GM18520 (cell line): Measurements from ENCODE around the gene GPR62.
"Not testable (repeated sequence)": the region's sequence is repeated elsewhere in the genome, so short reads cannot be mapped to it uniquely, and the experiment has no call there.

Source experiments
- ATAC-seq: cut with Tn5 transposase; IDR thresholded peaks from one replicate; pipeline ENCODE4 v1.9.1; 2021; ENCODE audit not compliant: unreplicated experiment

The GPR62 gene

DNA sequence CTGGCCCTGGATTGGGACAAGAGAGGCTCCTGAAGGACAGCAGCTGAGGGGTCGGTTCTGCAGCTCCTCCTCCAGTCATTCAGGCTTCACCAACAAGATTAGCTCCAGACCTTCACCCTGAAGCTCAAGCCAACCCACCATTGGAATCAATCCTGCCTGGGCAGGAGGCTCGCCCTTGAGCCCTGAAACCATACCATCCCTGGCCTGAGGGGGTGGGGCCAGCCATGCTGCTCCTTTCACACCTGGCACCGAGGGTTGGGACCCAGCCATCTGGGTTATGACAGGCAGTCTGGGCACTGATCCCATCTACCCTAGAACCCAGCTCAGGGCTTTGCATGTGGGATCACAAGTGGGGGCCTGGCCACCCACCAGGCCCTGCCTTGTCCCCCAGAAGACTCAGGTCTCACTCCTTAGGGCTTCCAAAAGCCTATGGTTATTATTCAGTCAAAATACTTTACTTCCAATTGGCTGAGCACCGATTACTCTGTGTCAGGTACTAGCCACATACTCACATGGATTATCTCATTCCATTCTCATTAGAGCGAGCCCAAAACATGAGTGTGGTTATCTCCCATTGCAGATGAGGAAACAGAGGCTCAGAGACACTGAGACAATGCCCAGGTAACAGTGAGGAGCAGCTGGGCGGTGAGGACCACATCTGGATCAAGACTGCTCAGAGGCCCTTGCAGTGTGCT, 15.6 kb downstream of the GPR62 start:
- ATAC-seq, result no peak

DNA sequence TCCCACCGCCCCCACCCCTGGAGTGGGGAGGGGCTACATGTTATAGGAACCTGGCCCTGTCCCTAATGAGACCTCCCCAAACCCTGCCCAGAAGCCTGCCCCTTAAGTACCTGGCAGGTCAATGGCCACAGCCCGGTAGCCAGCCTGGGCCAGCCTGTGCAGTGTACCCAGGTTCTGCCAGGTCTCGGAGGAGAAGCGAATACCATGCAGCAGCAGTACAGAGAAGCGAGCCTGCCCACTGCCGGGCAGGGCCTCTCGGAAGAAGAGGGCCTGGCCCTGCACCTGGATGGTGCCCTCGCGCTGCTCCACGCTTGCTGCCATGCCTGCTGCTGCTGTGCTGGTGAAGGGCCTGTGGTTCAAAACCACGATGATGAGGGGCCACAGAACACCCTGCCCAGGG, 16.2 kb downstream of the GPR62 start:
- no peak for ATAC-seq

- no peak for ATAC-seq
Measured at GRCh38 chr3:51974277-51974962, 19.2 kb downstream of the GPR62 start.

- ATAC-seq, result peak; percentile 57
Measured at GRCh38 chr3:51974963-51975851, 20.0 kb downstream of the GPR62 start, which contains the start of gene ABHD14A. Gene ABHD14A, plus strand, starts transcription at chr3:51975064. Its CDS starts 72 bp downstream, at chr3:51975136.

GRCh38 chr3:51975852-51976549, 20.8 kb downstream of the GPR62 start:
- no peak for ATAC-seq

- ATAC-seq, result no peak
Measured at GRCh38 chr3:51977446-51978142, 22.4 kb downstream of the GPR62 start.

- no peak for ATAC-seq
Measured at GRCh38 chr3:51978143-51978502, 22.9 kb downstream of the GPR62 start.

DNA sequence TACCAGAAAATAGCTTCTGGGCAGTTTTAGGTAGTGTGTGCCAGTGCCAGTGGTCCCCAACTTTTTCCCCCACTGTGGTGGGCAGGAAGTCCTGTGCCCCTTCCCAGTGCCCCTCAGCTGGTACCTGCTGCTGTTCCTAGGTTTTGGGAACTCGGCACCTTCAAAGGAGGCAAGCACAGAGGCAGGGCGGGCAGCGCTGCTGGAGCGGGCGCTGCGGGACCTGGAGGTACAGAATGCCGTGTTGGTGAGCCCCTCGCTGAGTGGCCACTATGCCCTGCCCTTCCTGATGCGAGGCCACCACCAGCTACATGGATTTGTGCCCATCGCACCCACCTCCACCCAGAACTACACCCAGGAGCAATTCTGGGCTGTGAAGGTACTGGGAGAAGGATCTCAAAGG, 25.1 kb downstream of the GPR62 start:
- no peak for ATAC-seq

- ATAC-seq, result peak; percentile 27
Measured at GRCh38 chr3:51982352-51982837, 27.2 kb downstream of the GPR62 start.

- peak; percentile 72 for ATAC-seq
Measured at GRCh38 chr3:51982838-51983577, 27.8 kb downstream of the GPR62 start, which contains the start of gene ACY1. Gene ACY1, plus strand, starts transcription at chr3:51983535. Its CDS starts 530 bp downstream, at chr3:51984065.

DNA sequence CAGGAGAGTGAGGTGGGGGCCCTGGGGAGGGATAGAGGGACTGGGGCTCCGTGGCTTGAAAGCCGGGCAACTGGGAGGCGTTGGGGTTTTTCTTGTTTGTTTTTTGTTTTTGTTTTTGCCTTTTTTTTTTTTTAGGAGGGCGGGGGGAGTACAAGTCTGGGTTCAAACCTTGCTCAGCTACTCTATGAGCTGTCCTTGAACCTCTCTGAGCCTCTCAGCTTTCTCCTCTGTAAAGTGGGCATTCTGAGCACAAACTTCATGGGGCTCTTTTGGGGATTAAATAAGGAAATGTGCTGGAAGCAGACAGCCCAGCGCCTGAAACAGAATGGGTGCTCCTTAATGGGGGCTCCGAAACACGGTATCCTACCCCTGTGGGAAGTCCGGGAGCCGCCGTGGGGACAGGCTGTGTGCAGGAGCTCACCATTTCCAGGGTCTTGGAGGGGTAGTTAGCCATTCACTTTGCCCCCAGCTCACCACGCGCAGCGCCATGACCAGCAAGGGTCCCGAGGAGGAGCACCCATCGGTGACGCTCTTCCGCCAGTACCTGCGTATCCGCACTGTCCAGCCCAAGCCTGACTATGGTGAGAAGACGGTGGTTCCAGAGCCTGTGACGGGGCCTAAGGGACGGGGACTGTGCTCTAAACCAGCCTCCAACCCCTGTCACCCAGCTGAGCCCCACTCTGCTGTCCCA, 28.5 kb downstream of the GPR62 start:
- no peak for ATAC-seq

GRCh38 chr3:51984269-51984647, 29.1 kb downstream of the GPR62 start:
- ATAC-seq, result no peak

DNA sequence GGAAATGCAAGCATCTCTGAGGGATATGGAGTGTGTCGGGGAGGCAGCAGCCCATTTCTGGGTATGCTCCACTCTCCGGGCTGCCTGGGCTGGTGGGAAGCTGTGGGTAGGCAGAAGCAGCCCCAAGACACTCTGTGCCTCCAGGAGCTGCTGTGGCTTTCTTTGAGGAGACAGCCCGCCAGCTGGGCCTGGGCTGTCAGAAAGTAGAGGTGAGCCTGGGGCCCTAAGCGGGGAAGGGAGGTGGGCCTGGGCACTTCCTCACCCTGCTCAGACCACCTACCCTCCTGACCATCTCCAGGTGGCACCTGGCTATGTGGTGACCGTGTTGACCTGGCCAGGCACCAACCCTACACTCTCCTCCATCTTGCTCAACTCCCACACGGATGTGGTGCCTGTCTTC, 29.9 kb downstream of the GPR62 start:
- no peak for ATAC-seq

DNA sequence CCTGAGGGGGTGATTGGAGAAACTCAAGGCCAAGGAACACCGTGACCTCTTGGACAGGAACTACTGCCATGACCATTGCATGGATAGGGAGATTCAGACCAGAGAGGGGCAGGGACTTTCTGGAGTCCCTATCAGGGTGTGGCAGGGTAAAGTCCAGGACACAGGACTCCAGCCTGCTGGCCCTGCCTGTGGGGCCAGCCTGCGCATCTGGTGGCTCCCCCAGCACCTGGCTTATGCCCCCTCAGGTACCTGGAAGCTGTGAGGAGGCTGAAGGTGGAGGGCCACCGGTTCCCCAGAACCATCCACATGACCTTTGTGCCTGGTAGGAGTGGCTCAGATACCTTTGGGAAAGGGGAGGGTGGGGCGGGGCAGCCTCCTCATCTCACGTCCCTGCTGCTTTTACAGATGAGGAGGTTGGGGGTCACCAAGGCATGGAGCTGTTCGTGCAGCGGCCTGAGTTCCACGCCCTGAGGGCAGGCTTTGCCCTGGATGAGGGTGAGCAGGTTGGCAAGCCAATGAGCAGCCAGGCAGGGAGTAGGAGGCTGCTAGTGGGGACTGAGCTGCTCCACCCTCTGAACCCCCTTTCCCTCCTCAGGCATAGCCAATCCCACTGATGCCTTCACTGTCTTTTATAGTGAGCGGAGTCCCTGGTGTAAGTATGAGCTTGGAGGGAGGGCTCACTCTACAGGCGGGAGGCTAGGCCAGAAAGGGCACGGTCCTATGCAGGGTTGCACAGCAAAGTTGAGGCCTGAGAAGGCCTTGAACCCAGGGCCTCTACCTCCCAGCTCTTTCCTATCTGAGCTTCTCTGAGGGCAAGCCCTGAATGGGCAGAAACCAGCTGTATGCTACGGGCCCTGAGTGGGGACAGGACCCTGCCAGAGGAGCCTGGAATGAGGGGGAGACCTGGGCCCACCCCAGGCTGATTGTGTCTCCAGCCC, 31.1 kb downstream of the GPR62 start:
- no peak for ATAC-seq

DNA sequence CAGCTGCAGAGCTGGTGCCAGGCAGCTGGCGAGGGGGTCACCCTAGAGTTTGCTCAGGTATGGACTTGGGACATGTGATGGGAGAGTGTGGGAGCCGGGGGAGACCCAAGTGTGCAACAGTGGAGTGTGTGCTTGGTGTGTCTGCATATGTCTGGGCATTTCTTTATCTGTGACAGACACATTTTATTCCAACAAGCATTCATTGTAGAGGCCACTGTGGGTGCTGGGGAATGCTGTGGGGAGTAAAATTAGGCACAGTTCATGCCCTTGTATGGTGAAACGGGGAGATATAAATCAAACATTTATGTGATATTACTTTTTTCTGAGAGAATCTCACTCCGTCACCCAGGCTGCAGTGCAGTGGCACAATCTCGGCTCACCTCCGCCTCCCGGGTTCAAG, 32.4 kb downstream of the GPR62 start:
- ATAC-seq, result no peak

DNA sequence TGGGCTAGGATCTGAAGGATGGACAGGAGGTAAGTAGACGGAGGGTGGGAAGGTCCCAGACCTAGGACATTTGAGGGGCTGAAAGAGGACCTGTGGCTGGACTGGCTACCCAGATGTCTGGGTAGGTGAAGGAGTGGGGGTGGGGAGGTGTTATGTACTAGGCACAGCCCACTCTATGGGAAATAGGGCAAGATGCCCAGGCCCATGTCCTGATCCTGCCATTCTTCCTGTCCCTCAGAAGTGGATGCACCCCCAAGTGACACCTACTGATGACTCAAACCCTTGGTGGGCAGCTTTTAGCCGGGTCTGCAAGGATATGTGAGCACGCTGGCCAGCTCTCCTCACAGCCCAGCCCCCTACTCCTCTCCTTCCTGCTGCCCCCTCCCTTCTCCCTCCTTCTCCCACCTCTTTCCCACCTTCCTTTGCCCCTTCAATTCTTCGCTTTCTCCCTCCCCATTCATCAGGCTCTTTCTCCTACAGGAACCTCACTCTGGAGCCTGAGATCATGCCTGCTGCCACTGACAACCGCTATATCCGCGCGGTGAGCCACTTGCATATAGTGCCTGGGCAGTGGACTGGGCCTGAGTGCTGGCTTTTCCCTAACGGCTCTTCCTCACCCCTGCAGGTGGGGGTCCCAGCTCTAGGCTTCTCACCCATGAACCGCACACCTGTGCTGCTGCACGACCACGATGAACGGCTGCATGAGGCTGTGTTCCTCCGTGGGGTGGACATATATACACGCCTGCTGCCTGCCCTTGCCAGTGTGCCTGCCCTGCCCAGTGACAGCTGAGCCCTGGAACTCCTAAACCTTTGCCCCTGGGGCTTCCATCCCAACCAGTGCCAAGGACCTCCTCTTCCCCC, 33.3 kb downstream of the GPR62 start:
- ATAC-seq, result no peak

- ATAC-seq, result not testable (repeated sequence)
Measured at GRCh38 chr3:51990501-51990971, 35.4 kb downstream of the GPR62 start.
